H9 (cell line): ENCODE measurements around the gene TBC1D12. TPM values are rescaled to one million over a fixed set of nuclear protein-coding genes. Genes with fewer than 3 reads are reported as not detected.

Experiments
- DNase-seq: peaks from one replicate; pipeline ENCODE4 v3.0.0-alpha.2; 2017
- H2AFZ ChIP-seq: one replicate; pipeline ENCODE4 v1.6.1; 2013; ENCODE audit warnings: mild to moderate bottlenecking, low read length, control low read depth, moderate library complexity
- H2AK5ac ChIP-seq: 2 replicates; pipeline ENCODE4 v1.6.1; 2013; ENCODE audit warnings: low read length, control low read depth, mixed read lengths; ENCODE audit not compliant: insufficient read length
- H2BK120ac ChIP-seq: one replicate; pipeline ENCODE4 v1.6.1; 2013; ENCODE audit warnings: low read depth, mild to moderate bottlenecking, low read length, control low read depth, inconsistent platforms; ENCODE audit not compliant: poor library complexity, severe bottlenecking
- H2BK12ac ChIP-seq: 2 replicates; pipeline ENCODE4 v1.6.1; 2013; ENCODE audit warnings: low read length, control low read depth, mixed read lengths, low read depth; ENCODE audit not compliant: insufficient read length
- H2BK15ac ChIP-seq: 2 replicates; pipeline ENCODE4 v1.6.1; 2013; ENCODE audit warnings: low read depth, low read length, control low read depth
- H2BK20ac ChIP-seq: one replicate; pipeline ENCODE4 v1.6.1; 2013; ENCODE audit warnings: low read depth, mild to moderate bottlenecking, low read length, control low read depth, inconsistent platforms; ENCODE audit not compliant: poor library complexity, severe bottlenecking
- H2BK5ac ChIP-seq: 2 replicates; pipeline ENCODE4 v1.6.1; 2013; ENCODE audit warnings: low read length, control low read depth, mixed read lengths; ENCODE audit not compliant: insufficient read length
- H3K14ac ChIP-seq: 2 replicates; pipeline ENCODE4 v1.6.1; 2013; ENCODE audit warnings: low read length, control low read depth; ENCODE audit not compliant: insufficient read depth
- H3K18ac ChIP-seq: 2 replicates; pipeline ENCODE4 v1.6.1; 2013; ENCODE audit warnings: low read depth, mild to moderate bottlenecking, mixed read lengths, low read length, control low read depth; ENCODE audit not compliant: insufficient read length
- H3K23ac ChIP-seq: 2 replicates; pipeline ENCODE4 v1.6.1; 2013; ENCODE audit warnings: low read length, control low read depth, mixed read lengths, low read depth; ENCODE audit not compliant: insufficient read length
- H3K23me2 ChIP-seq: 2 replicates; pipeline ENCODE4 v1.6.1; 2013; ENCODE audit warnings: low read depth, mild to moderate bottlenecking, mixed read lengths, low read length, control low read depth; ENCODE audit not compliant: insufficient read length, poor library complexity, severe bottlenecking
- H3K27ac ChIP-seq: 2 replicates; pipeline ENCODE4 v1.5.1; 2013; ENCODE audit warnings: low read length, control low read depth, mixed read lengths, low read depth; ENCODE audit not compliant: insufficient read length
- H3K27me3 ChIP-seq: 2 replicates; pipeline ENCODE4 v1.6.1; 2013; ENCODE audit warnings: low read length, control low read depth, inconsistent platforms; ENCODE audit not compliant: insufficient read depth
- H3K4ac ChIP-seq: 2 replicates; pipeline ENCODE4 v1.6.1; 2013; ENCODE audit warnings: low read depth, mild to moderate bottlenecking, control low read depth, inconsistent platforms, low read length, moderate library complexity
- H3K4me1 ChIP-seq: 2 replicates; pipeline ENCODE4 v1.6.1; 2013; ENCODE audit warnings: low read length, control low read depth, inconsistent platforms; ENCODE audit not compliant: insufficient read depth
- H3K4me2 ChIP-seq: 2 replicates; pipeline ENCODE4 v1.6.1; 2013; ENCODE audit warnings: low read length, control low read depth, mixed read lengths; ENCODE audit not compliant: insufficient read length, insufficient read depth
- H3K56ac ChIP-seq: 2 replicates; pipeline ENCODE4 v1.6.1; 2013; ENCODE audit warnings: low read depth, mild to moderate bottlenecking, mixed read lengths, low read length, control low read depth; ENCODE audit not compliant: insufficient read length
- H3K79me1 ChIP-seq: 2 replicates; pipeline ENCODE4 v1.6.1; 2013; ENCODE audit warnings: low read depth, mild to moderate bottlenecking, moderate library complexity, low read length, control low read depth, inconsistent platforms; ENCODE audit not compliant: insufficient read depth, poor library complexity, severe bottlenecking
- H3K79me2 ChIP-seq: 2 replicates; pipeline ENCODE4 v1.6.1; 2013; ENCODE audit warnings: low read length, control low read depth, inconsistent platforms; ENCODE audit not compliant: insufficient read depth
- H3K9ac ChIP-seq: 2 replicates; pipeline ENCODE4 v1.6.1; 2013; ENCODE audit warnings: low read length, control low read depth, mixed read lengths; ENCODE audit not compliant: insufficient read length; ENCODE audit errors: extremely low read depth
- H3K9me3 ChIP-seq: one replicate; pipeline ENCODE4 v1.6.1; 2013; ENCODE audit warnings: low read depth, low read length, inconsistent platforms; ENCODE audit not compliant: control insufficient read depth
- H3T11ph ChIP-seq: one replicate; pipeline ENCODE4 v1.6.1; 2013; ENCODE audit warnings: mild to moderate bottlenecking, low read length, control low read depth, inconsistent platforms
- H4K20me1 ChIP-seq: one replicate; pipeline ENCODE4 v1.6.1; 2013; ENCODE audit not compliant: control insufficient read depth, insufficient read length, insufficient read depth
- H4K5ac ChIP-seq: 2 replicates; pipeline ENCODE4 v1.6.1; 2013; ENCODE audit warnings: low read depth, mild to moderate bottlenecking, mixed read lengths, low read length, control low read depth; ENCODE audit not compliant: insufficient read length
- H4K8ac ChIP-seq: replicated peaks from 2 replicates; pipeline ENCODE4 v1.6.1; 2013; ENCODE audit warnings: low read length, control low read depth, mixed read lengths, low read depth; ENCODE audit not compliant: insufficient read length
- H4K91ac ChIP-seq: 2 replicates; pipeline ENCODE4 v1.6.1; 2013; ENCODE audit warnings: low read depth, mild to moderate bottlenecking, moderate library complexity, mixed read lengths, low read length, control low read depth; ENCODE audit not compliant: insufficient read length
- H3K27ac Mint-ChIP-seq, 3 experiments: 2 replicates in 2 of 3; 3 replicates in 1 of 3; pipeline ENCODE4 v1.8.0; 2020 to 2021; ENCODE audit warnings: mixed read lengths in 3 of 3, mild to moderate bottlenecking in 1 of 3, moderate library complexity in 1 of 3
- H3K27me3 Mint-ChIP-seq: 2 replicates; pipeline ENCODE4 v1.8.0; 2021; ENCODE audit warnings: low read depth, mild to moderate bottlenecking, moderate library complexity, mixed read lengths
- H3K36me3 Mint-ChIP-seq, 3 experiments: 2 replicates in 2 of 3; 3 replicates in 1 of 3; pipeline ENCODE4 v1.8.0; 2020 to 2021; ENCODE audit warnings: low read depth in 3 of 3, mixed read lengths in 3 of 3; ENCODE audit not compliant: insufficient read depth in 1 of 3
- H3K4me1 Mint-ChIP-seq, 2 experiments: 2 replicates each; pipeline ENCODE4 v1.8.0; 2020; ENCODE audit warnings: mixed read lengths in 2 of 2
- H3K4me3 Mint-ChIP-seq, 2 experiments: 2 replicates in 1 of 2; 3 replicates in 1 of 2; pipeline ENCODE4 v1.8.0; 2020 to 2021; ENCODE audit warnings: mild to moderate bottlenecking in 2 of 2, mixed read lengths in 2 of 2, moderate library complexity in 1 of 2
- H3K9me3 Mint-ChIP-seq, 2 experiments: 2 replicates in 1 of 2; 3 replicates in 1 of 2; pipeline ENCODE4 v1.8.0; 2020; ENCODE audit warnings: mild to moderate bottlenecking in 2 of 2, mixed read lengths in 2 of 2, moderate library complexity in 1 of 2
- WGBS: extraction: QIAGEN DNeasy Blood & Tissue Kit; methylation state at CpG from one replicate; pipeline ENCODE4 v1.1.7; 2013; ENCODE audit warnings: missing lambda C conversion rate, low lambda C conversion rate, mixed read lengths; ENCODE audit not compliant: insufficient read length; ENCODE audit errors: extremely low coverage; 5-methylcytosine and 5-hydroxymethylcytosine counted together
- total RNA-seq: library from RNA; stranded (reverse); gene quantifications from 2 replicates; pipeline ENCODE4 v1.2.1, GENCODE V29; 2021
- TF ChIP-seq, protein P1 (sequence below): fragments of 200-600 bp; sonication (generic); conservative IDR thresholded peaks from 3 replicates; pipeline ENCODE4 v1.8.0; 2021; ENCODE audit warnings: antibody characterized with exemption, mild to moderate bottlenecking

The TBC1D12 gene
- total RNA-seq, 1 experiment from 2014 or later: 2.0 TPM

DNA sequence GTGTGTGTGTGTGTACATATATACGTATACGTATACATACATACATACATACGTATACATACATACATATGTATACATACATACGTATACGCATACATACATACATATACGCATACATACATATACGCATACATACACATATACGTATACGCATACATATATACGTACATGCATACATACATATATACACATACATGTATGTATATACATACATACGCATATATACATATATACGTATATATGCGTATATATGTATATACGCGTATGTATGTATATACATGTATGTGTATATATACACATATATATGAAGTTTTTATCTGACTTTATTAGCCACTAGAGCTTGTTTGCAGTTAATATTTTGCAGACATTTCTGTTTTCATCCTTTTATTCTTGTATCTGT lies 63.3 kb downstream of the TBC1D12 start:
- Histone ChIP-seq H2BK15ac (no peak overlapping the region), H2BK20ac (no peak overlapping the region), H3K56ac (no peak overlapping the region), H4K8ac (no peak overlapping the region), H4K91ac (no peak overlapping the region), H3K23me2 (no peaks in the 10 kb centered on the region), H2BK120ac (no peak overlapping the region), H3K27me3 (no peaks in the 10 kb centered on the region), H3K4me1 (no peaks in the 10 kb centered on the region), H3K9me3 (no peaks in the 10 kb centered on the region), H2AK5ac (no peak overlapping the region), H2AFZ (no peak overlapping the region), H2BK5ac (no peak overlapping the region), H4K20me1 (no peaks in the 10 kb centered on the region), H3T11ph (no peak overlapping the region), H3K18ac (no peak overlapping the region), H3K27ac (no peak overlapping the region), H3K23ac (no peak overlapping the region), H4K5ac (no peak overlapping the region), H3K79me1 (no peaks in the 10 kb centered on the region), H3K4ac (no peak overlapping the region), H3K4me2 (no peak overlapping the region), H3K14ac (no peak overlapping the region), H2BK12ac (no peak overlapping the region), H3K9ac (no peak overlapping the region), H3K79me2 (no peaks in the 10 kb centered on the region)
- Mint-ChIP-seq H3K27ac (no peak overlapping the region), H3K9me3 (peaks cover 0 to under 1% of the 10 kb centered on the region in 2 experiments; a peak in 3 of 5 replicates), H3K27me3 (no peaks in the 10 kb centered on the region), H3K36me3 (peaks cover 0 to 2% (median 0%) of the 10 kb centered on the region in 3 experiments; a peak in 2 of 7 replicates), H3K4me3 (no peak overlapping the region), H3K4me1 (no peaks in the 10 kb centered on the region)
- DNase-seq: no peak
- TF ChIP-seq, protein P1, sequence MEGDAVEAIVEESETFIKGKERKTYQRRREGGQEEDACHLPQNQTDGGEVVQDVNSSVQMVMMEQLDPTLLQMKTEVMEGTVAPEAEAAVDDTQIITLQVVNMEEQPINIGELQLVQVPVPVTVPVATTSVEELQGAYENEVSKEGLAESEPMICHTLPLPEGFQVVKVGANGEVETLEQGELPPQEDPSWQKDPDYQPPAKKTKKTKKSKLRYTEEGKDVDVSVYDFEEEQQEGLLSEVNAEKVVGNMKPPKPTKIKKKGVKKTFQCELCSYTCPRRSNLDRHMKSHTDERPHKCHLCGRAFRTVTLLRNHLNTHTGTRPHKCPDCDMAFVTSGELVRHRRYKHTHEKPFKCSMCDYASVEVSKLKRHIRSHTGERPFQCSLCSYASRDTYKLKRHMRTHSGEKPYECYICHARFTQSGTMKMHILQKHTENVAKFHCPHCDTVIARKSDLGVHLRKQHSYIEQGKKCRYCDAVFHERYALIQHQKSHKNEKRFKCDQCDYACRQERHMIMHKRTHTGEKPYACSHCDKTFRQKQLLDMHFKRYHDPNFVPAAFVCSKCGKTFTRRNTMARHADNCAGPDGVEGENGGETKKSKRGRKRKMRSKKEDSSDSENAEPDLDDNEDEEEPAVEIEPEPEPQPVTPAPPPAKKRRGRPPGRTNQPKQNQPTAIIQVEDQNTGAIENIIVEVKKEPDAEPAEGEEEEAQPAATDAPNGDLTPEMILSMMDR: no peak
- no CpG with 5 or more reads among the region's 15 CpGs for WGBS
